Liver (tissue), 3 donors: Measurements from ENCODE around the gene VDAC1.

Source experiments
- ATF3 ChIP-seq: IDR thresholded peaks from 2 replicates; pipeline ENCODE4 v1.6.1; 2016; ENCODE audit warnings: antibody characterized with exemption
- CTCF ChIP-seq: fragments of 150-350 bp; IDR thresholded peaks from 2 replicates; pipeline ENCODE4 v1.5.1; 2017; ENCODE audit warnings: improper control_type of control experiment, low read depth, low read length; ENCODE audit not compliant: missing input control
- EGR1 ChIP-seq, 2 donors: IDR thresholded peaks; 2 replicates each; pipeline ENCODE4 v1.6.1; 2016 to 2018; ENCODE audit warnings: antibody characterized with exemption in 2 of 2, low read depth in 2 of 2
- GABPA ChIP-seq, 2 donors: IDR thresholded peaks in 1 of 2; conservative IDR thresholded peaks in 1 of 2; 2 replicates each; pipeline ENCODE4 v1.6.1; 2016; ENCODE audit warnings: antibody characterized with exemption in 2 of 2, mild to moderate bottlenecking in 1 of 2, moderate library complexity in 1 of 2
- NR2F2 ChIP-seq: IDR thresholded peaks from 2 replicates; pipeline ENCODE4 v1.6.1; 2016; ENCODE audit warnings: antibody characterized with exemption
- REST ChIP-seq: IDR thresholded peaks from 2 replicates; pipeline ENCODE4 v1.6.1; 2016; ENCODE audit warnings: antibody characterized with exemption, mild to moderate bottlenecking
- SP1 ChIP-seq: IDR thresholded peaks from 2 replicates; pipeline ENCODE4 v1.6.1; 2018; ENCODE audit warnings: antibody characterized with exemption, mild to moderate bottlenecking
- YY1 ChIP-seq: IDR thresholded peaks from 2 replicates; pipeline ENCODE4 v1.6.1; 2016; ENCODE audit warnings: antibody characterized with exemption, mild to moderate bottlenecking
- TF ChIP-seq, protein P1 (sequence below): IDR thresholded peaks from 2 replicates; pipeline ENCODE4 v1.6.1; 2016; ENCODE audit warnings: antibody characterized with exemption
- donor health status: healthy.
- donor health status: healthy.

DNA sequence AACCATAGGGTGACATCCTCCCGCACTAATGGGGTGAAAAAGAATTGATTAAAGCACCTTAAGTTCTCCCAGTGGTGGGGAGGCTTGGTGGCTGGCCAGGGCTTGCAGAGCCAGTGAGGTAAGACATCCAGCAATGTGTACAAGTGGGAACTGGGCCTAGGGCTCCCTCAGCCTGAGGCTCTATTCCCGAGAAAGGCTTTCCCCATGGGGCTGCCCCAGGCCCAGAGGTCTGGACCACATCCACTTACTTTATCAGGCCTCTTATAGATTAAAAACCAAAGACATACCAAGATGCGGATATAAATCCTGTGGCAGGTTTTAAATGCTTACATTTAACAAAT, 71.6 kb downstream of the VDAC1 start:
- TF ChIP-seq CTCF (no peak), YY1 (no peak), REST (no peak), NR2F2 (no peak), ATF3 (no peak), EGR1 (IDR thresholded peaks at IDR 0.05; ENCODE audit: low read depth in 2 of 2) (no peak), GABPA (IDR thresholded peaks at IDR 0.05 in 1 of 2, conservative IDR thresholded peaks at IDR 0.05 in 1 of 2) (no peak), SP1 (no peak)
- TF ChIP-seq, protein P1, sequence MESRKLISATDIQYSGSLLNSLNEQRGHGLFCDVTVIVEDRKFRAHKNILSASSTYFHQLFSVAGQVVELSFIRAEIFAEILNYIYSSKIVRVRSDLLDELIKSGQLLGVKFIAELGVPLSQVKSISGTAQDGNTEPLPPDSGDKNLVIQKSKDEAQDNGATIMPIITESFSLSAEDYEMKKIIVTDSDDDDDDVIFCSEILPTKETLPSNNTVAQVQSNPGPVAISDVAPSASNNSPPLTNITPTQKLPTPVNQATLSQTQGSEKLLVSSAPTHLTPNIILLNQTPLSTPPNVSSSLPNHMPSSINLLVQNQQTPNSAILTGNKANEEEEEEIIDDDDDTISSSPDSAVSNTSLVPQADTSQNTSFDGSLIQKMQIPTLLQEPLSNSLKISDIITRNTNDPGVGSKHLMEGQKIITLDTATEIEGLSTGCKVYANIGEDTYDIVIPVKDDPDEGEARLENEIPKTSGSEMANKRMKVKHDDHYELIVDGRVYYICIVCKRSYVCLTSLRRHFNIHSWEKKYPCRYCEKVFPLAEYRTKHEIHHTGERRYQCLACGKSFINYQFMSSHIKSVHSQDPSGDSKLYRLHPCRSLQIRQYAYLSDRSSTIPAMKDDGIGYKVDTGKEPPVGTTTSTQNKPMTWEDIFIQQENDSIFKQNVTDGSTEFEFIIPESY: no peak
